WI38 (cell line): Measurements from ENCODE around the gene FAM131B.
A peak's percentile ranks its signal among the peaks of the same experiment; 100 is the strongest.

Experiments used
- H3K4me3 ChIP-seq: 2 replicates; pipeline ENCODE4 v1.5.1; 2011; ENCODE audit warnings: low read depth, mild to moderate bottlenecking, control low read depth, low read length
- TF ChIP-seq, protein P1 (sequence below): IDR thresholded peaks from 2 replicates; pipeline ENCODE4 v1.5.1; 2012; ENCODE audit warnings: low read depth, mild to moderate bottlenecking, control low read depth, low read length

FAM131B gene

DNA sequence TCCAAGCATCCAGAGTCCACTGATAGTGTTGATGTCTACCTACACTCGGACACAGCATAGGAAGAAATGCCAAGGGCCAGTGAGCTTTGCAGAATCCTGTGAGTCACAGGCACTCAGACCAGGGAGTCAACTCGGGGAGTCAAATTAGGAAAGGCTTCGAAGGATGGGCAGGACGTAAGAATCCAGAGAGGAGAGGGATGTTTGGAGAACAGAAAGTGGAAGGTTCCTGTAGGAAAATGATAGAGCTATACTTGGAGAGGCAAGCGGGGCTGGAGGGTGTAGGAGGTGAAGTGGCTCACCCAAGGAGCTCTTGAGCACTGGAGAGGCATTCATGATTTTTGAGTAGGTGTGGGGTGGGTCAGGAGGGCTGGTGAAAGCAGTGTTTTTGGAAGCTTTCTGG is 21.6 kb upstream of the FAM131B start:
- peak overlapping the region; percentile 96 for H3K4me3 ChIP-seq

DNA sequence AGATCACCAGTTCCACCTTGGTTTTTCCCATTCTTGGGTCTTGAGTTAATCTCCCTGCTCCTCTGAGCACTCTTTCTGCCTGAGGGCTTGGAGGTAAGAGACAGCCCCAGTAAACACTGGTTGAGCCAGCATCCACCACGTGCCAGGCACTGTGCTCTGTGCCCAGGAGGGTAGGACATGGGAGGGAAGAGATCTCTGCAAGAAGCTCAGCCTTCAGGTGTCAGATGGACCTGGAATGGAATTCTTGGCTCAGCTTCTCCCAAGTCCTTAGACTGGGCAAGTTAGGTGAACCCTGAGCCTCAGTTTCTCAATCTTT is 21.1 kb upstream of the FAM131B start:
- peak overlapping the region; percentile 96 for H3K4me3 ChIP-seq
- TF ChIP-seq, protein P1, sequence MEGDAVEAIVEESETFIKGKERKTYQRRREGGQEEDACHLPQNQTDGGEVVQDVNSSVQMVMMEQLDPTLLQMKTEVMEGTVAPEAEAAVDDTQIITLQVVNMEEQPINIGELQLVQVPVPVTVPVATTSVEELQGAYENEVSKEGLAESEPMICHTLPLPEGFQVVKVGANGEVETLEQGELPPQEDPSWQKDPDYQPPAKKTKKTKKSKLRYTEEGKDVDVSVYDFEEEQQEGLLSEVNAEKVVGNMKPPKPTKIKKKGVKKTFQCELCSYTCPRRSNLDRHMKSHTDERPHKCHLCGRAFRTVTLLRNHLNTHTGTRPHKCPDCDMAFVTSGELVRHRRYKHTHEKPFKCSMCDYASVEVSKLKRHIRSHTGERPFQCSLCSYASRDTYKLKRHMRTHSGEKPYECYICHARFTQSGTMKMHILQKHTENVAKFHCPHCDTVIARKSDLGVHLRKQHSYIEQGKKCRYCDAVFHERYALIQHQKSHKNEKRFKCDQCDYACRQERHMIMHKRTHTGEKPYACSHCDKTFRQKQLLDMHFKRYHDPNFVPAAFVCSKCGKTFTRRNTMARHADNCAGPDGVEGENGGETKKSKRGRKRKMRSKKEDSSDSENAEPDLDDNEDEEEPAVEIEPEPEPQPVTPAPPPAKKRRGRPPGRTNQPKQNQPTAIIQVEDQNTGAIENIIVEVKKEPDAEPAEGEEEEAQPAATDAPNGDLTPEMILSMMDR: no peak

More for the DNA sequence above, 21.6 kb upstream of the FAM131B start:
- TF ChIP-seq, protein P1: no peak

DNA sequence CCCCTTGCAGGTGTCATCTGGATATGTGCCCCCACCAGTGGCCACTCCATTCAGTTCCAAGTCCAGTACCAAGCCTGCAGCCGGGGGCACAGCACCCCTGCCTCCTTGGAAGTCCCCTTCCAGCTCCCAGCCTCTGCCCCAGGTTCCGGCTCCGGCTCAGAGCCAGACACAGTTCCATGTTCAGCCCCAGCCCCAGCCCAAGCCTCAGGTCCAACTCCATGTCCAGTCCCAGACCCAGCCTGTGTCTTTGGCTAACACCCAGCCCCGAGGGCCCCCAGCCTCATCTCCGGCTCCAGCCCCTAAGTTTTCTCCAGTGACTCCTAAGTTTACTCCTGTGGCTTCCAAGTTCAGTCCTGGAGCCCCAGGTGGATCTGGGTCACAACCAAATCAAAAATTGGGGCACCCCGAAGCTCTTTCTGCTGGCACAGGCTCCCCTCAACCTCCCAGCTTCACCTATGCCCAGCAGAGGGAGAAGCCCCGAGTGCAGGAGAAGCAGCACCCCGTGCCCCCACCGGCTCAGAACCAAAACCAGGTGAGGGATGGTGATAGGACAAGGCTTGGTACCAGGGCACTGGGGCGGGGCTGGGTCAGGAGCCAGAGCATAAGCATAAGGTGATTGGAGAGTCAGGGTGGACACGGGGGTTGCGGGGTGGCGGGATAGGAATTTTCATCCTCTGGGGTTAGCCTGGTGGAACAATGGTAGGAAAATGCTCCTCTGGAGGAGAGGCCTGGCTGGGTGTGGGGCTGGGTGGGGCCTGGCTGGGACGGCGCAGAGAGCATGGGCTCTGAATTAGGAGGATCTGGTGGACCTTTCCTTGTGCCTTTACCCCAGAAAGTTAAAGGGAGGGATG is 20.5 kb upstream of the FAM131B start:
- TF ChIP-seq, protein P1: no peak
- peak overlapping the region; percentile 96 for H3K4me3 ChIP-seq

DNA sequence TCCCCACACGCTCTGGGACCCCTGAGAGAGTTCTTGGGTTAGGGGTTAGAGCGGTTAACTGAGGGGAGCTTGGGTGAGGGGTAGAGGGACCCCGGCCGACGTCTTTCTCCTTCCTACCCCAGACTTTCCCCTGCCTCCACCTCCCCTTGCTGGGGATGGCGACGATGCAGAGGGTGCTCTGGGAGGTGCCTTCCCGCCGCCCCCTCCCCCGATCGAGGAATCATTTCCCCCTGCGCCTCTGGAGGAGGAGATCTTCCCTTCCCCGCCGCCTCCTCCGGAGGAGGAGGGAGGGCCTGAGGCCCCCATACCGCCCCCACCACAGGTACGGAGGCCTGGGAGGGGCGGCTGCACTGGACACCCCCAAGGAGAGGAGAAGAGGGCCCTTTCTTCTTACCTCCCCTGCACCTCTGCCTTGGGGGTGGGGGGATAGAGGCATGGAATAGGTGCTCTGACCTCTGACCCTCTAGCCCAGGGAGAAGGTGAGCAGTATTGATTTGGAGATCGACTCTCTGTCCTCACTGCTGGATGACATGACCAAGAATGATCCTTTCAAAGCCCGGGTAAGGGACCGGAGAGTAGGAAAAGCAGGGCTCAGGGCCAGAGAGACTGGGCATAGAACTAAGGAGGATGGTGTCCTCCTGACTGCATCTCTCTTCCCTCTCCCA is 19.7 kb upstream of the FAM131B start:
- TF ChIP-seq, protein P1: no peak
- peak overlapping the region; percentile 96 for H3K4me3 ChIP-seq

DNA sequence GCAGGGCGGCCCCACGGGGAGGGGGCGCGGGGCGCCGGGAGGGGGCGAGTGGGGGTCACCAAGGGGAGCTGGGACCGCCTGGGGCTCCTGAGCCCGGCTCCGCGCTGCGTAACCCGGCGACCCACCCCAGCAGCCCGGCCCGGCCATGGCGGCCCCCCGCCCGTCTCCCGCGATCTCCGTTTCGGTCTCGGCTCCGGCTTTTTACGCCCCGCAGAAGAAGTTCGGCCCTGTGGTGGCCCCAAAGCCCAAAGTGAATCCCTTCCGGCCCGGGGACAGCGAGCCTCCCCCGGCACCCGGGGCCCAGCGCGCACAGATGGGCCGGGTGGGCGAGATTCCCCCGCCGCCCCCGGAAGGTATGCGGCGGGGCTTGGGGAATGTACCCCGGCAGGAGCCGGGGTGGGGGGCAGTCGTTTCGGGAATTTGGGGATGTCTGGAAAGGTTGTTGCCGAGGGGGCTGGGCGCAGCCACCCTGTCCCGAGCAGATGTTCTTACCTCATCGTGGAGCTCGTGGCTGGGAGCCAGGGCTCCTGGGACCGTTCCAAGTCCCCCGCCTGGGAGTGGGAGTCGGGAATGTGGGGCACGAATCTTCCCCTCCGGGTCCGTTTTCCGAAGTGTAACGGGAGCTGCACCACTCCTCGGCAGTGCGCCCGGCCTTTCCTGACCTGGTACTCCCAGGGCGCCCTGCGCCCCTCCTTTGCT is 19.1 kb upstream of the FAM131B start:
- peak overlapping the region; percentile 96 for H3K4me3 ChIP-seq
- TF ChIP-seq, protein P1: no peak

DNA sequence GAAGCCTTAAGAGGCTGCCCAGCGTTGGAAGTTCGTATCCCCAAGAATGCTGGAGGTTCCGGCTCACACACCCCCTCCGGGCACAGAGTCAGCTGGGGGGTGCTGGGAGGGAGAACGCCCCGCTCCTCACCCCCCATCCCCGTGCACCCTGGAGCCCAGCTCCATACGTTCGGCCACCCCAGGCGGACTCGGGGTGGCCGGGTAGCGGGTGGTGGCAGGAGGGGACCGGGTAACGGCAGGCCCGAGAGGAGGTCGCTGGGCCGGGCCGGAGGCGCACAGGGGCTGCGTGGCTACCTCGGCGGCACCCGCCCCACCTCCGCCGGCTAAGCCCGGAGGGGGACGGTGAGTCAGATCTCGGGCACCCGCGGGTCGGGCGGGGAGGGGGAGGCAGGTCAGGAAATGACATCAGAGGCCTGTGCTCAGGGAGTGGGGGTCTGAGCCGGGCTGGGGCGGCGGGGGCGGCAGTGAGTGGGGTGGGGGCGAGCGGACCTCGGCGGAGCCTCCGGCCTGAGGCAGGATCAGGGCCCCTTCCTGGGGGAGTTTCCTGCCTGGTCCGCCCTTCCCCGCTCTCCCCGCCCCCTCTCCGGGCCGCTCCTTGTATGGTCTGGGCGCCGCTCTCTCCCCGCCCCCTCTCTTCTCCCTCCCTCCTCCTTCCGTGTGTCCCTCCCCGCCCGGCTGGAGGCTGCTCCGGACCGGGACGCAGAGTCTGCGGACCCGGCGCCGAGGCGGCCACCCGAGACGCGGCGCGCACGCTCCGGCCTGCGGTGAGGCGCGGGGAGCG is 18.3 kb upstream of the FAM131B start, which contains the start of gene ZYX:
Gene ZYX (plus strand): TSS at position 700 of the 781 bp plus-strand sequence. CDS start 227 bp downstream, outside the sequence.
- peak within 1 kb of the TSS; percentile 96 for H3K4me3 ChIP-seq
- TF ChIP-seq, protein P1: no peak
